ENCODE data around the gene LRMDA. TPM values are rescaled to one million over a fixed set of nuclear protein-coding genes. Genes with fewer than 3 reads are reported as not detected.

LRMDA gene
- total and polyA plus RNA-seq, 2 donors (not counting 3 experiments of a cell fraction or from before 2014, with no cell fraction given): 9.7 to 18.0 TPM

GRCh38 chr10:76444034-76444800 lies 1012.8 kb downstream of the LRMDA start:
- no peak for DNase-seq (ENCODE audit: low read depth, low spot score)
- no peak overlapping the region for H3K9ac ChIP-seq (replicated peaks; ENCODE audit: extremely low read depth, insufficient read depth, low read length)
- CTCF ChIA-PET: no interaction called here
- FAIRE-seq: no peak
- H3K9me3 ChIP-seq (replicated peaks; ENCODE audit: control insufficient read depth, insufficient read depth, low read length): no peaks in the 10 kb centered on the region
- H3K4me3 ChIP-seq (replicated peaks in 1 of 3; ENCODE audit: insufficient read depth in 1 of 3, low read depth in 1 of 3, low read length in 3 of 3): no peak overlapping the region
- no peak overlapping the region for H3K27ac ChIP-seq (ENCODE audit: insufficient read depth, low read depth, low read length)
- intact Hi-C loops (cut with micrococcal nuclease): no loop called here
- H2AFZ ChIP-seq (ENCODE audit: low read depth, low read length): no peak overlapping the region
- H4K20me1 ChIP-seq (replicated peaks; ENCODE audit: control insufficient read depth, extremely low read depth, insufficient read depth, low read length): no peaks in the 10 kb centered on the region
- POLR2A ChIA-PET: no interaction called here
- H3K4me2 ChIP-seq (ENCODE audit: insufficient read depth, low read length): no peak overlapping the region
- no peaks in the 10 kb centered on the region for H3K79me2 ChIP-seq (ENCODE audit: control insufficient read depth, insufficient read depth, low read length)
- no peak for TF ChIP-seq FOS (IDR thresholded peaks at IDR 0.05; ENCODE audit: borderline replicate concordance, insufficient read depth, low read length)
- TF ChIP-seq GATA2 (IDR thresholded peaks at IDR 0.05; ENCODE audit: insufficient read depth, insufficient read length, low read depth, low read length): no peak
- no peak for TF ChIP-seq POLR2A (IDR thresholded peaks at IDR 0.05; ENCODE audit: low read depth, low read length)
- TF ChIP-seq EZH2 (IDR thresholded peaks at IDR 0.05; ENCODE audit: borderline replicate concordance, low read depth, low read length, severe bottlenecking): no peak
- TF ChIP-seq MYC (IDR thresholded peaks at IDR 0.05; ENCODE audit: low read depth, low read length): no peak
- no peak for TF ChIP-seq POLR2AphosphoS5 (IDR thresholded peaks at IDR 0.05; ENCODE audit: insufficient read depth, low read depth, low read length)
- TF ChIP-seq JUN (IDR thresholded peaks at IDR 0.05; ENCODE audit: borderline replicate concordance, insufficient read depth, insufficient read length, low read depth): no peak
- TF ChIP-seq, protein P1, sequence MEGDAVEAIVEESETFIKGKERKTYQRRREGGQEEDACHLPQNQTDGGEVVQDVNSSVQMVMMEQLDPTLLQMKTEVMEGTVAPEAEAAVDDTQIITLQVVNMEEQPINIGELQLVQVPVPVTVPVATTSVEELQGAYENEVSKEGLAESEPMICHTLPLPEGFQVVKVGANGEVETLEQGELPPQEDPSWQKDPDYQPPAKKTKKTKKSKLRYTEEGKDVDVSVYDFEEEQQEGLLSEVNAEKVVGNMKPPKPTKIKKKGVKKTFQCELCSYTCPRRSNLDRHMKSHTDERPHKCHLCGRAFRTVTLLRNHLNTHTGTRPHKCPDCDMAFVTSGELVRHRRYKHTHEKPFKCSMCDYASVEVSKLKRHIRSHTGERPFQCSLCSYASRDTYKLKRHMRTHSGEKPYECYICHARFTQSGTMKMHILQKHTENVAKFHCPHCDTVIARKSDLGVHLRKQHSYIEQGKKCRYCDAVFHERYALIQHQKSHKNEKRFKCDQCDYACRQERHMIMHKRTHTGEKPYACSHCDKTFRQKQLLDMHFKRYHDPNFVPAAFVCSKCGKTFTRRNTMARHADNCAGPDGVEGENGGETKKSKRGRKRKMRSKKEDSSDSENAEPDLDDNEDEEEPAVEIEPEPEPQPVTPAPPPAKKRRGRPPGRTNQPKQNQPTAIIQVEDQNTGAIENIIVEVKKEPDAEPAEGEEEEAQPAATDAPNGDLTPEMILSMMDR (IDR thresholded peaks at IDR 0.05; ENCODE audit: extremely low read depth in 1 of 2, insufficient read depth in 1 of 2, low read depth in 1 of 2, low read length in 2 of 2): no peak
- TF ChIP-seq, protein P2, sequence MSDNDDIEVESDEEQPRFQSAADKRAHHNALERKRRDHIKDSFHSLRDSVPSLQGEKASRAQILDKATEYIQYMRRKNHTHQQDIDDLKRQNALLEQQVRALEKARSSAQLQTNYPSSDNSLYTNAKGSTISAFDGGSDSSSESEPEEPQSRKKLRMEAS (IDR thresholded peaks at IDR 0.05; ENCODE audit: insufficient read depth, insufficient read length): no peak
- no peaks in the 10 kb centered on the region for H3K9me1 ChIP-seq (replicated peaks; ENCODE audit: control insufficient read depth, extremely low read depth, insufficient read depth, low read length)
- no peaks in the 10 kb centered on the region for H3K4me1 ChIP-seq (ENCODE audit: control insufficient read depth, extremely low read depth, insufficient read depth, low read length)
- BruUV-seq (replicated peaks): no TSS peak
- H3K27me3 ChIP-seq (ENCODE audit: control insufficient read depth in 2 of 2, insufficient read depth in 2 of 2, low read length in 2 of 2): no peaks in the 10 kb centered on the region
- no peaks in the 10 kb centered on the region for H3K36me3 ChIP-seq (ENCODE audit: control insufficient read depth in 2 of 2, extremely low read depth in 1 of 2, insufficient read depth in 2 of 2, low read length in 2 of 2)
- dilution Hi-C loops (cut with MboI; ENCODE audit: extremely low pct_ligation_motif_present, low sequenced_read_pairs): no loop called here
